GM23338 (cell line): ENCODE measurements around the gene ZMAT2. TPM values are rescaled to one million over a fixed set of nuclear protein-coding genes. Genes with fewer than 3 reads are reported as not detected.
A peak's percentile ranks its signal among the peaks of the same experiment; 100 is the strongest.

Source experiments
- ATAC-seq: fragments of 200-7000 bp; cut with Tn5 transposase; 3 replicates; pipeline ENCODE4 v1.9.1; 2020
- DNase-seq: peaks from one replicate; pipeline ENCODE4 v3.0.0-alpha.2; 2015; ENCODE audit warnings: low spot score
- H2AFZ ChIP-seq: fragments of 200-600 bp; sonication (generic); 2 replicates; pipeline ENCODE4 v1.8.0; 2016; ENCODE audit warnings: antibody characterized with exemption, mild to moderate bottlenecking, moderate library complexity
- H3F3A ChIP-seq: fragments of 200-600 bp; sonication (generic); replicated peaks from 2 replicates; pipeline ENCODE4 v1.8.0; 2017; ENCODE audit warnings: antibody characterized with exemption, mixed run types, low read depth
- H3K27ac ChIP-seq: fragments of 200-600 bp; sonication (generic); 2 replicates; pipeline ENCODE4 v1.6.1; 2016; ENCODE audit warnings: low read depth
- H3K27me3 ChIP-seq: fragments of 200-600 bp; sonication (generic); 2 replicates; pipeline ENCODE4 v1.8.0; 2016; ENCODE audit warnings: mild to moderate bottlenecking, mixed run types, moderate library complexity; ENCODE audit not compliant: insufficient read depth
- H3K36me3 ChIP-seq: fragments of 200-600 bp; sonication (generic); 2 replicates; pipeline ENCODE4 v1.8.0; 2016; ENCODE audit warnings: mild to moderate bottlenecking; ENCODE audit not compliant: insufficient read depth
- H3K4me1 ChIP-seq: fragments of 200-600 bp; sonication (generic); 2 replicates; pipeline ENCODE4 v1.8.0; 2016; ENCODE audit warnings: mild to moderate bottlenecking, moderate library complexity; ENCODE audit not compliant: insufficient read depth
- H3K4me2 ChIP-seq: fragments of 200-600 bp; sonication (generic); 2 replicates; pipeline ENCODE4 v1.7.1; 2017; ENCODE audit warnings: mixed run types
- H3K4me3 ChIP-seq: fragments of 200-600 bp; sonication (generic); 2 replicates; pipeline ENCODE4 v1.6.1; 2016; ENCODE audit warnings: mixed run types
- H3K79me2 ChIP-seq: fragments of 200-600 bp; sonication (generic); replicated peaks from 2 replicates; pipeline ENCODE4 v1.8.0; 2017; ENCODE audit warnings: mild to moderate bottlenecking; ENCODE audit not compliant: insufficient read depth
- H3K9me2 ChIP-seq: fragments of 200-600 bp; sonication (generic); 2 replicates; pipeline ENCODE4 v1.8.0; 2017; ENCODE audit not compliant: insufficient read depth
- H4K20me1 ChIP-seq: fragments of 200-600 bp; sonication (generic); replicated peaks from 2 replicates; pipeline ENCODE4 v1.8.0; 2017; ENCODE audit warnings: mild to moderate bottlenecking; ENCODE audit not compliant: insufficient read depth
- H3K27ac Mint-ChIP-seq: 2 replicates; pipeline ENCODE4 v1.8.0; 2020; ENCODE audit warnings: inconsistent platforms, mild to moderate bottlenecking, moderate library complexity, mixed read lengths
- H3K27me3 Mint-ChIP-seq: 3 replicates; pipeline ENCODE4 v1.8.0; 2022; ENCODE audit warnings: low read depth, mild to moderate bottlenecking, moderate library complexity, mixed read lengths, inconsistent platforms; ENCODE audit not compliant: insufficient read depth, poor library complexity
- H3K36me3 Mint-ChIP-seq: 3 replicates; pipeline ENCODE4 v1.8.0; 2021; ENCODE audit warnings: low read depth, mild to moderate bottlenecking, inconsistent platforms, moderate library complexity, mixed read lengths
- H3K4me1 Mint-ChIP-seq: 3 replicates; pipeline ENCODE4 v1.8.0; 2020; ENCODE audit warnings: mild to moderate bottlenecking, inconsistent platforms, mixed read lengths
- H3K4me3 Mint-ChIP-seq: 3 replicates; pipeline ENCODE4 v1.8.0; 2021; ENCODE audit warnings: moderate library complexity, mild to moderate bottlenecking, inconsistent platforms, mixed read lengths
- H3K9me3 Mint-ChIP-seq: 3 replicates; pipeline ENCODE4 v1.8.0; 2020; ENCODE audit warnings: moderate library complexity, mild to moderate bottlenecking, inconsistent platforms, mixed read lengths
- CREB1 ChIP-seq: fragments of 250-450 bp; sonication (Bioruptor Pico); IDR thresholded peaks from 2 replicates; pipeline ENCODE4 v1.5.0; 2020; ENCODE audit warnings: low read depth, mild to moderate bottlenecking, moderate library complexity
- CTCF ChIP-seq, 2 experiments: fragments of 200-600 bp in 1 of 2; sonication (generic) in 1 of 2; conservative IDR thresholded peaks; 2 replicates each; pipeline versions ENCODE4 v1.5.1 to v1.6.1; 2016 to 2017; ENCODE audit warnings: antibody characterized with exemption in 2 of 2, low read depth in 2 of 2, mild to moderate bottlenecking in 2 of 2, moderate library complexity in 1 of 2
- EZH2 ChIP-seq: fragments of 200-600 bp; sonication (generic); IDR thresholded peaks from one replicate; pipeline ENCODE4 v1.8.0; 2017; ENCODE audit warnings: antibody characterized with exemption, mild to moderate bottlenecking, low read depth; ENCODE audit not compliant: unreplicated experiment
- EZH2phosphoT487 ChIP-seq: fragments of 200-600 bp; sonication (generic); IDR thresholded peaks from one replicate; pipeline ENCODE4 v1.8.1; 2018; ENCODE audit warnings: antibody characterized with exemption; ENCODE audit not compliant: unreplicated experiment
- JUNB ChIP-seq: IDR thresholded peaks from one replicate; pipeline ENCODE4 v1.6.1; 2016; ENCODE audit warnings: antibody characterized with exemption; ENCODE audit not compliant: unreplicated experiment
- NANOG ChIP-seq: IDR thresholded peaks from 2 replicates; pipeline ENCODE4 v1.6.1; 2016; ENCODE audit warnings: antibody characterized with exemption, borderline replicate concordance
- ZNF331 ChIP-seq: fragments of 250-450 bp; sonication (Bioruptor Pico); IDR thresholded peaks from 2 replicates; pipeline ENCODE4 v1.5.0; 2020; ENCODE audit warnings: low read depth, mild to moderate bottlenecking, moderate library complexity
- ZNF462 ChIP-seq: fragments of 250-450 bp; sonication (Bioruptor Pico); IDR thresholded peaks from 2 replicates; pipeline ENCODE4 v1.5.0; 2020; ENCODE audit warnings: mild to moderate bottlenecking, moderate library complexity
- polyA plus RNA-seq: library from polyadenylated mRNA; unstranded; fragments of >200 nt; fragmentation: Nextera tagmentation; extraction: Ambion mirVana; gene quantifications from 2 replicates; pipeline ENCODE4 v1.2.1, GENCODE V29; 2016
- total RNA-seq: library from RNA; depleted of rRNA; stranded (reverse); fragments of >200 nt; shearing (Covaris generic); gene quantifications from 2 replicates; pipeline ENCODE4 v1.2.3, GENCODE V29; 2014

ZMAT2 gene
- total and polyA plus RNA-seq, 2 experiments from 2014 or later, result 26.4 to 50.6 TPM

- TF ChIP-seq ZNF462 (no peak), JUNB (no peak), EZH2phosphoT487 (no peak), NANOG (no peak), CREB1 (no peak), ZNF331 (no peak)
Measured at GRCh38 chr5:140678993-140679392, 21.3 kb upstream of the ZMAT2 start (continued).

GRCh38 chr5:140690376-140690932, 9.8 kb upstream of the ZMAT2 start:
- H3K27me3 Mint-ChIP-seq, result peaks cover 4% of the 10 kb centered on the region
- H2AFZ ChIP-seq, result peak overlapping the region; percentile 98
- no peak for ATAC-seq

More at GRCh38 chr5:140690376-140690932, 9.8 kb upstream of the ZMAT2 start:
- peaks cover 22% of the 10 kb centered on the region for H3K36me3 ChIP-seq
- H3K9me3 Mint-ChIP-seq, result no peaks in the 10 kb centered on the region
- H3K4me3 Mint-ChIP-seq, result peak overlapping the region; percentile 99
- peak overlapping the region; percentile 90 for H3K27ac Mint-ChIP-seq
- no peaks in the 10 kb centered on the region for H3K27me3 ChIP-seq
- no peaks in the 10 kb centered on the region for H3K9me2 ChIP-seq
- H4K20me1 ChIP-seq, result no peaks in the 10 kb centered on the region
- H3K4me3 ChIP-seq, result peak overlapping the region; percentile 93
- H3K4me1 Mint-ChIP-seq, result peaks cover 6% of the 10 kb centered on the region; the same call in 1 of the 3 replicates
- DNase-seq, result no peak
- peaks cover 2% of the 10 kb centered on the region; the same call in 1 of the 2 replicates for H3F3A ChIP-seq
- H3K4me2 ChIP-seq, result peak overlapping the region; percentile 84
- peaks cover 22% of the 10 kb centered on the region for H3K36me3 Mint-ChIP-seq
- no peak overlapping the region for H3K27ac ChIP-seq
- peaks cover 43% of the 10 kb centered on the region for H3K79me2 ChIP-seq
- H3K4me1 ChIP-seq, result peaks cover 7% of the 10 kb centered on the region
- no peak for TF ChIP-seq CTCF (conservative IDR thresholded peaks at IDR 0.05; ENCODE audit: low read depth in 2 of 2)
- TF ChIP-seq JUNB, result no peak
- TF ChIP-seq ZNF331, result no peak
- TF ChIP-seq EZH2, result no peak
